Cardiac muscle cell (in vitro differentiated cells and primary cell): ENCODE data around the gene NSD1. TPM values are rescaled to one million over a fixed set of nuclear protein-coding genes. Genes with fewer than 3 reads are reported as not detected.
"Not testable (repeated sequence)": the region's sequence is repeated elsewhere in the genome, so short reads cannot be mapped to it uniquely, and the experiment has no call there.

ENCODE experiments used
- DNase-seq, 2 donors: peaks; one replicate each; pipeline versions ENCODE4 v3.0.0 to v3.0.0-alpha.2; 2010 to 2017; ENCODE audit warnings: low read depth in 1 of 2, low spot score in 1 of 2
- H3K27ac ChIP-seq: fragments of 200-600 bp; sonication (generic); 2 replicates; pipeline ENCODE4 v1.5.1; 2016
- H3K27me3 ChIP-seq: fragments of 200-600 bp; sonication (generic); 2 replicates; pipeline ENCODE4 v1.6.0; 2016; ENCODE audit warnings: control low read depth
- H3K36me3 ChIP-seq: fragments of 200-600 bp; sonication (generic); 2 replicates; pipeline ENCODE4 v1.5.1; 2016; ENCODE audit warnings: control low read depth
- H3K4me1 ChIP-seq: fragments of 200-600 bp; sonication (generic); 2 replicates; pipeline ENCODE4 v1.8.1; 2017; ENCODE audit warnings: low read depth, mild to moderate bottlenecking, mixed run types
- H3K4me3 ChIP-seq: fragments of 200-600 bp; sonication (generic); 2 replicates; pipeline ENCODE4 v1.5.1; 2016; ENCODE audit warnings: mild to moderate bottlenecking
- H3K9me3 ChIP-seq: fragments of 200-600 bp; sonication (generic); 2 replicates; pipeline ENCODE4 v1.5.1; 2017; ENCODE audit warnings: low read depth, mild to moderate bottlenecking, control low read depth
- CTCF ChIP-seq: IDR thresholded peaks from 2 replicates; pipeline ENCODE4 v1.5.1; 2012; ENCODE audit warnings: low read depth, mild to moderate bottlenecking, low read length
- polyA plus RNA-seq: library from polyadenylated mRNA; unstranded; fragments of >200 nt; fragmentation: Nextera tagmentation; extraction: Ambion mirVana; gene quantifications from 2 replicates; pipeline ENCODE4 v1.2.1, GENCODE V29; 2016
- total RNA-seq: library from RNA; depleted of rRNA; stranded (reverse); fragments of >200 nt; gene quantifications from 2 replicates; pipeline ENCODE4 v1.2.3, GENCODE V29; 2016

Gene NSD1
- total and polyA plus RNA-seq, 2 experiments from 2014 or later, result 37.8 to 37.9 TPM

- H3K36me3 ChIP-seq, result peaks cover 27% of the 10 kb centered on the region
Measured at GRCh38 chr5:177140312-177140711, 6.7 kb downstream of the NSD1 start.

GRCh38 chr5:177141496-177141895, 7.9 kb downstream of the NSD1 start:
- H3K4me1 ChIP-seq, result peaks cover 25% of the 10 kb centered on the region
- H3K9me3 ChIP-seq, result no peaks in the 10 kb centered on the region
- no peak for TF ChIP-seq CTCF
- H3K36me3 ChIP-seq, result peaks cover 24% of the 10 kb centered on the region
- DNase-seq, result no peak
- H3K27me3 ChIP-seq, result no peaks in the 10 kb centered on the region
- H3K27ac ChIP-seq, result peak overlapping the region; percentile 77
- H3K4me3 ChIP-seq, result no peak overlapping the region

More at GRCh38 chr5:177140312-177140711, 6.7 kb downstream of the NSD1 start:
- no peak for TF ChIP-seq CTCF
- Histone ChIP-seq H3K9me3 (no peaks in the 10 kb centered on the region), H3K27me3 (no peaks in the 10 kb centered on the region), H3K4me1 (peaks cover 37% of the 10 kb centered on the region), H3K4me3 (no peak overlapping the region), H3K27ac (peak overlapping the region; percentile 44)
- no peak for DNase-seq

GRCh38 chr5:177142098-177142611, 8.6 kb downstream of the NSD1 start:
- no peaks in the 10 kb centered on the region for H3K9me3 ChIP-seq
- H3K27ac ChIP-seq, result peak overlapping the region; percentile 77
- H3K4me3 ChIP-seq, result no peak overlapping the region
- no peaks in the 10 kb centered on the region for H3K27me3 ChIP-seq
- peaks cover 19% of the 10 kb centered on the region for H3K4me1 ChIP-seq
- peaks cover 20% of the 10 kb centered on the region for H3K36me3 ChIP-seq
- TF ChIP-seq CTCF, result no peak
- DNase-seq, result peak in 1 of 2 donors; percentile 51

GRCh38 chr5:177142778-177143177, 9.2 kb downstream of the NSD1 start:
- H3K36me3 ChIP-seq, result peaks cover 17% of the 10 kb centered on the region
- no peaks in the 10 kb centered on the region for H3K9me3 ChIP-seq
- no peak for TF ChIP-seq CTCF
- no peak for DNase-seq
- peak overlapping the region; percentile 77 for H3K27ac ChIP-seq
- H3K4me1 ChIP-seq, result peaks cover 14% of the 10 kb centered on the region
- no peaks in the 10 kb centered on the region for H3K27me3 ChIP-seq
- H3K4me3 ChIP-seq, result no peak overlapping the region

GRCh38 chr5:177146891-177147638, 13.5 kb downstream of the NSD1 start:
- peak in 1 of 2 donors; percentile 22 for DNase-seq
- Histone ChIP-seq H3K9me3 (no peaks in the 10 kb centered on the region), H3K4me1 (peaks cover 8% of the 10 kb centered on the region), H3K27ac (no peak overlapping the region), H3K36me3 (peaks cover 19% of the 10 kb centered on the region), H3K4me3 (no peak overlapping the region), H3K27me3 (no peaks in the 10 kb centered on the region)
- no peak for TF ChIP-seq CTCF

- H3K36me3 ChIP-seq, result peaks cover 19% of the 10 kb centered on the region
- DNase-seq, H3K4me3 ChIP-seq, H3K4me1 ChIP-seq, H3K27me3 ChIP-seq, H3K9me3 ChIP-seq, H3K27ac ChIP-seq: not testable (repeated sequence)
Measured at GRCh38 chr5:177150061-177150460, 16.5 kb downstream of the NSD1 start.
